Measurements from ENCODE around the gene CPAMD8.
A peak's percentile ranks its signal among the peaks of the same experiment; 100 is the strongest.
"Not testable (repeated sequence)": the region's sequence is repeated elsewhere in the genome, so short reads cannot be mapped to it uniquely, and the experiment has no call there.

The CPAMD8 gene

GRCh38 chr19:16877581-16877980 lies 149.0 kb downstream of the CPAMD8 start:
- no peak overlapping the region for H3K27ac Mint-ChIP-seq
- ATAC-seq = no peak

GRCh38 chr19:16876904-16877361 lies 149.7 kb downstream of the CPAMD8 start:
- Mint-ChIP-seq H3K9me3 (peaks cover 12 to 23% of the 10 kb centered on the region in 2 donors), H3K27me3 (no peaks in the 10 kb centered on the region), H3K4me1 (peaks cover 35% of the 10 kb centered on the region), H3K4me3 (no peak overlapping the region), H3K27ac (peak overlapping the region in 1 of 2 donors; percentile 20)
- ATAC-seq (no peak), DNase-seq (no peak)

More at GRCh38 chr19:16877581-16877980, 149.0 kb downstream of the CPAMD8 start:
- no peak overlapping the region for H3K4me3 Mint-ChIP-seq
- no peaks in the 10 kb centered on the region for H3K27me3 Mint-ChIP-seq
- no peak for DNase-seq
- peaks cover 19 to 30% of the 10 kb centered on the region in 2 donors for H3K9me3 Mint-ChIP-seq
- H3K4me1 Mint-ChIP-seq = peaks cover 35% of the 10 kb centered on the region

- Mint-ChIP-seq H3K27me3 (no peaks in the 10 kb centered on the region), H3K4me3 (peak overlapping the region in 1 of 2 donors; percentile 24), H3K9me3 (peaks cover 6 to 14% of the 10 kb centered on the region in 2 donors), H3K27ac (peak overlapping the region; percentile 85 to 86), H3K4me1 (peaks cover 35% of the 10 kb centered on the region)
- DNase-seq (no peak), ATAC-seq (no peak)
Measured at GRCh38 chr19:16875584-16876555, 150.7 kb downstream of the CPAMD8 start.

GRCh38 chr19:16874978-16875299 lies 151.7 kb downstream of the CPAMD8 start:
- Mint-ChIP-seq H3K27ac (peak overlapping the region in 1 of 2 donors; percentile 82), H3K4me1 (peaks cover 35% of the 10 kb centered on the region)
- DNase-seq, H3K9me3 Mint-ChIP-seq, H3K4me3 Mint-ChIP-seq, H3K27me3 Mint-ChIP-seq, ATAC-seq: not testable (repeated sequence)

GRCh38 chr19:16874250-16874977 lies 152.2 kb downstream of the CPAMD8 start:
- H3K4me3 Mint-ChIP-seq = no peak overlapping the region

GRCh38 chr19:16873594-16873993 lies 153.0 kb downstream of the CPAMD8 start:
- H3K4me3 Mint-ChIP-seq = no peak overlapping the region
- H3K9me3 Mint-ChIP-seq = peaks cover 0 to 7% of the 10 kb centered on the region in 2 donors
- no peak for DNase-seq
- H3K27me3 Mint-ChIP-seq = no peaks in the 10 kb centered on the region
- ATAC-seq = no peak
- peaks cover 35% of the 10 kb centered on the region for H3K4me1 Mint-ChIP-seq
- no peak overlapping the region for H3K27ac Mint-ChIP-seq

More at GRCh38 chr19:16874250-16874977, 152.2 kb downstream of the CPAMD8 start:
- no peak for DNase-seq
- peaks cover 35% of the 10 kb centered on the region for H3K4me1 Mint-ChIP-seq
- H3K27me3 Mint-ChIP-seq = no peaks in the 10 kb centered on the region
- H3K27ac Mint-ChIP-seq = peak overlapping the region in 1 of 2 donors; percentile 82
- ATAC-seq = peak; percentile 4
- H3K9me3 Mint-ChIP-seq = peaks cover 0 to 7% of the 10 kb centered on the region in 2 donors

GRCh38 chr19:16872728-16873127 lies 153.9 kb downstream of the CPAMD8 start:
- H3K9me3 Mint-ChIP-seq = peaks cover 0 to 7% of the 10 kb centered on the region in 2 donors
- no peak overlapping the region for H3K27ac Mint-ChIP-seq
- peaks cover 35% of the 10 kb centered on the region for H3K4me1 Mint-ChIP-seq
- no peak for ATAC-seq
- H3K4me3 Mint-ChIP-seq = no peak overlapping the region
- DNase-seq = no peak
- no peaks in the 10 kb centered on the region for H3K27me3 Mint-ChIP-seq

- no peak for ATAC-seq
- peaks cover 32% of the 10 kb centered on the region for H3K4me1 Mint-ChIP-seq
- no peak for DNase-seq
- peak overlapping the region in 1 of 2 donors; percentile 25 for H3K27ac Mint-ChIP-seq
- no peaks in the 10 kb centered on the region for H3K27me3 Mint-ChIP-seq
- H3K4me3 Mint-ChIP-seq = no peak overlapping the region
- peaks cover 0 to 7% of the 10 kb centered on the region in 2 donors for H3K9me3 Mint-ChIP-seq
Measured at GRCh38 chr19:16871871-16872270, 154.7 kb downstream of the CPAMD8 start.

GRCh38 chr19:16869331-16869972 lies 157.2 kb downstream of the CPAMD8 start:
- no peak overlapping the region for H3K27ac Mint-ChIP-seq
- no peaks in the 10 kb centered on the region for H3K27me3 Mint-ChIP-seq
- H3K9me3 Mint-ChIP-seq = peaks cover 0 to under 1% of the 10 kb centered on the region in 2 donors
- peaks cover 10% of the 10 kb centered on the region for H3K4me1 Mint-ChIP-seq
- ATAC-seq (no peak), DNase-seq (no peak)
- no peak overlapping the region for H3K4me3 Mint-ChIP-seq

GRCh38 chr19:16868423-16869130 lies 158.0 kb downstream of the CPAMD8 start:
- Mint-ChIP-seq H3K4me1 (peaks cover 2% of the 10 kb centered on the region), H3K27me3 (no peaks in the 10 kb centered on the region), H3K9me3 (no peaks in the 10 kb centered on the region), H3K4me3 (no peak overlapping the region), H3K27ac (no peak overlapping the region)
- ATAC-seq (no peak), DNase-seq (no peak)

GRCh38 chr19:16867211-16867610 lies 159.4 kb downstream of the CPAMD8 start:
- Mint-ChIP-seq H3K4me3 (no peak overlapping the region), H3K4me1 (no peaks in the 10 kb centered on the region), H3K27ac (no peak overlapping the region), H3K9me3 (no peaks in the 10 kb centered on the region), H3K27me3 (no peaks in the 10 kb centered on the region)
- ATAC-seq (no peak), DNase-seq (no peak)

- DNase-seq (no peak), ATAC-seq (no peak)
- no peak overlapping the region for H3K4me3 Mint-ChIP-seq
- H3K4me1 Mint-ChIP-seq = no peaks in the 10 kb centered on the region
- no peaks in the 10 kb centered on the region for H3K27me3 Mint-ChIP-seq
- H3K27ac Mint-ChIP-seq = no peak overlapping the region
- no peaks in the 10 kb centered on the region for H3K9me3 Mint-ChIP-seq
Measured at GRCh38 chr19:16862826-16863415, 163.7 kb downstream of the CPAMD8 start.

GRCh38 chr19:16861834-16862233 lies 164.8 kb downstream of the CPAMD8 start:
- no peaks in the 10 kb centered on the region for H3K27me3 Mint-ChIP-seq
- no peak overlapping the region for H3K27ac Mint-ChIP-seq
- no peak for DNase-seq
- no peak overlapping the region for H3K4me3 Mint-ChIP-seq
- no peak for ATAC-seq
- H3K4me1 Mint-ChIP-seq = no peaks in the 10 kb centered on the region
- H3K9me3 Mint-ChIP-seq = no peaks in the 10 kb centered on the region

GRCh38 chr19:16861011-16861410 lies 165.6 kb downstream of the CPAMD8 start:
- Mint-ChIP-seq H3K4me1 (no peaks in the 10 kb centered on the region), H3K4me3 (no peak overlapping the region), H3K27ac (no peak overlapping the region), H3K27me3 (no peaks in the 10 kb centered on the region), H3K9me3 (no peaks in the 10 kb centered on the region)
- DNase-seq = no peak
- ATAC-seq = no peak

- DNase-seq (no peak), ATAC-seq (no peak)
- no peaks in the 10 kb centered on the region for H3K4me1 Mint-ChIP-seq
- no peaks in the 10 kb centered on the region for H3K27me3 Mint-ChIP-seq
- no peak overlapping the region for H3K4me3 Mint-ChIP-seq
- H3K9me3 Mint-ChIP-seq = no peaks in the 10 kb centered on the region
- no peak overlapping the region for H3K27ac Mint-ChIP-seq
Measured at GRCh38 chr19:16860118-16860517, 166.5 kb downstream of the CPAMD8 start.

Measured in stimulated activated naive CD8-positive, alpha-beta T cell treated with anti-CD3 and anti-CD28 coated beads, Interleukin-15, amount 100 ng/mL, for 72 hours (primary cell).